ENCODE measurements around the gene CAMKK2.
A peak's percentile ranks its signal among the peaks of the same experiment; 100 is the strongest.
"Not testable (repeated sequence)": the region's sequence is repeated elsewhere in the genome, so short reads cannot be mapped to it uniquely, and the experiment has no call there.

CAMKK2 gene

GRCh38 chr12:121285856-121286255 lies 10.7 kb downstream of the CAMKK2 start:
- TF ChIP-seq CTCF (conservative IDR thresholded peaks at IDR 0.05; ENCODE audit: control insufficient read depth, insufficient read depth, low read depth, low read length): no peak
- DNase-seq (ENCODE audit: low read depth): no peak
- no peak overlapping the region for H3K4me3 ChIP-seq (ENCODE audit: control insufficient read depth, low read depth, low read length)

- DNase-seq (ENCODE audit: low read depth): peak; percentile 31
- TF ChIP-seq CTCF (conservative IDR thresholded peaks at IDR 0.05; ENCODE audit: control insufficient read depth, insufficient read depth, low read depth, low read length): no peak
- no peak overlapping the region for H3K4me3 ChIP-seq (ENCODE audit: control insufficient read depth, low read depth, low read length)
Observed at GRCh38 chr12:121284551-121285390, 11.7 kb downstream of the CAMKK2 start.

GRCh38 chr12:121283841-121284240 lies 12.7 kb downstream of the CAMKK2 start:
- H3K4me3 ChIP-seq (ENCODE audit: control insufficient read depth, low read depth, low read length): no peak overlapping the region
- DNase-seq (ENCODE audit: low read depth): no peak
- TF ChIP-seq CTCF (conservative IDR thresholded peaks at IDR 0.05; ENCODE audit: control insufficient read depth, insufficient read depth, low read depth, low read length): no peak

- no peak for DNase-seq (ENCODE audit: low read depth)
- no peak for TF ChIP-seq CTCF (conservative IDR thresholded peaks at IDR 0.05; ENCODE audit: control insufficient read depth, insufficient read depth, low read depth, low read length)
- no peak overlapping the region for H3K4me3 ChIP-seq (ENCODE audit: control insufficient read depth, low read depth, low read length)
Observed at GRCh38 chr12:121283388-121283787, 13.1 kb downstream of the CAMKK2 start.

GRCh38 chr12:121282910-121283309 lies 13.6 kb downstream of the CAMKK2 start:
- DNase-seq (ENCODE audit: low read depth); H3K4me3 ChIP-seq (ENCODE audit: control insufficient read depth, low read depth, low read length): not testable (repeated sequence)

GRCh38 chr12:121282072-121282742 lies 14.3 kb downstream of the CAMKK2 start:
- no peak for TF ChIP-seq CTCF (conservative IDR thresholded peaks at IDR 0.05; ENCODE audit: control insufficient read depth, insufficient read depth, low read depth, low read length)
- no peak overlapping the region for H3K4me3 ChIP-seq (ENCODE audit: control insufficient read depth, low read depth, low read length)
- DNase-seq (ENCODE audit: low read depth): no peak

GRCh38 chr12:121281116-121281515 lies 15.4 kb downstream of the CAMKK2 start:
- not testable (repeated sequence) for H3K4me3 ChIP-seq (ENCODE audit: control insufficient read depth, low read depth, low read length); DNase-seq (ENCODE audit: low read depth)

GRCh38 chr12:121280531-121280930 lies 16.0 kb downstream of the CAMKK2 start:
- H3K4me3 ChIP-seq (ENCODE audit: control insufficient read depth, low read depth, low read length): not testable (repeated sequence)

More at GRCh38 chr12:121280531-121280930, 16.0 kb downstream of the CAMKK2 start:
- not testable (repeated sequence) for DNase-seq (ENCODE audit: low read depth)
